Measurements from ENCODE around the gene MARS2.
"Not testable (repeated sequence)": the region's sequence is repeated elsewhere in the genome, so short reads cannot be mapped to it uniquely, and the experiment has no call there.

MARS2 gene

DNA sequence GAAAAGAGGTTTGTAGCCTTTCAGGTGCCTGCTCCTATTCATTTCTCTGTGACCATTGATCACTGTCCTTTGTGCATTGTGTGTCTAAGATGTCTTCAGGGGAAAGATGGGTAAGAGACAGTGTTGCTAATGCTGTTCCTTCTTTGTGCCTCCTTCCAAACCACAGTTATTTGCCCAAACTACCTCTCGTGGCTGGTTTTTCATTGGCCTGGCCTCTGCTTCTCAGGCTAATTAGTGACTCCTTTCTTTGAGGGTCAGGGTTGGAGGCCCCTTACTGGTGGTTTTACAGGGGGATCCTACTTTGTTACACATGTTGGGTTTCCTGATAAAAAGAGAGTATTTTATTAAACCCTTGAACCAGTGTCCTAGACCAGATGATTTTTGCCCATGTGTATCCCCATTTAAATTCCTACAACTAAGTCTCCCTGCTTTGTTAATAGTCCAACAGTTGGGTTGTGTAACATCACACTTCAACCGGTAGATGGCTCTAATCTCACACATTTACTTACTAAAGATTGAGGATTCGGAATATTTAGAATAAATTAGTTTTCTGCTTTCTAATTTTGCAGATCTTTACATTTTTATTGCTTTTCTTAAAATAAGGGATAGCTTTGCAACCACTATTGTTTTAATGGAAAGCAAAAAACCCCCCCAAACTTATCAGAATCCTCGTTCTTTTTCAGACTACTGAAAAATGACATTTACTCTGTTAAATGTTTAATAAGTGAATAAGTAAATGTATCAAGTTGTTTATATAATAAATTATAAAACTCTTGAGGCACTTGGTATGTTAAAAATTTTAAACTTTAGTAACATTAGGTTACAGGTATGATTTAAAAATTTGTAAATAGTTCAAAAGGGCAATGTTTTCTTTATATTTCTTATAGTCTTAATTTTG, 2.4 kb downstream of the MARS2 start:
- Histone ChIP-seq H3K9ac (ENCODE audit: low read length) (peak overlapping the region; percentile 62), H3K4me1 (ENCODE audit: low read length) (peaks cover 36% of the 10 kb centered on the region), H2AFZ (ENCODE audit: low read depth, low read length) (no peak overlapping the region), H3K4me3 (ENCODE audit: low read length) (peak overlapping the region; percentile 80), H3K79me2 (ENCODE audit: low read length) (peaks cover 63% of the 10 kb centered on the region), H3K27me3 (ENCODE audit: low read depth, low read length) (no peaks in the 10 kb centered on the region), H3K27ac (ENCODE audit: low read length) (no peak overlapping the region; the same call in 1 of the 2 replicates), H3K4me2 (ENCODE audit: low read length) (peak overlapping the region; percentile 97), H4K20me1 (ENCODE audit: insufficient read depth, low read length) (peaks cover 37% of the 10 kb centered on the region), H3K9me3 (ENCODE audit: insufficient read depth, low read length) (no peaks in the 10 kb centered on the region), H3K36me3 (replicated peaks; ENCODE audit: low read depth, low read length) (peaks cover 18% of the 10 kb centered on the region)
- no peak for TF ChIP-seq EZH2phosphoT487 (IDR thresholded peaks at IDR 0.05; ENCODE audit: low read depth)
- TF ChIP-seq, protein P1, sequence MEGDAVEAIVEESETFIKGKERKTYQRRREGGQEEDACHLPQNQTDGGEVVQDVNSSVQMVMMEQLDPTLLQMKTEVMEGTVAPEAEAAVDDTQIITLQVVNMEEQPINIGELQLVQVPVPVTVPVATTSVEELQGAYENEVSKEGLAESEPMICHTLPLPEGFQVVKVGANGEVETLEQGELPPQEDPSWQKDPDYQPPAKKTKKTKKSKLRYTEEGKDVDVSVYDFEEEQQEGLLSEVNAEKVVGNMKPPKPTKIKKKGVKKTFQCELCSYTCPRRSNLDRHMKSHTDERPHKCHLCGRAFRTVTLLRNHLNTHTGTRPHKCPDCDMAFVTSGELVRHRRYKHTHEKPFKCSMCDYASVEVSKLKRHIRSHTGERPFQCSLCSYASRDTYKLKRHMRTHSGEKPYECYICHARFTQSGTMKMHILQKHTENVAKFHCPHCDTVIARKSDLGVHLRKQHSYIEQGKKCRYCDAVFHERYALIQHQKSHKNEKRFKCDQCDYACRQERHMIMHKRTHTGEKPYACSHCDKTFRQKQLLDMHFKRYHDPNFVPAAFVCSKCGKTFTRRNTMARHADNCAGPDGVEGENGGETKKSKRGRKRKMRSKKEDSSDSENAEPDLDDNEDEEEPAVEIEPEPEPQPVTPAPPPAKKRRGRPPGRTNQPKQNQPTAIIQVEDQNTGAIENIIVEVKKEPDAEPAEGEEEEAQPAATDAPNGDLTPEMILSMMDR (IDR thresholded peaks at IDR 0.05; ENCODE audit: low read depth, low read length), result peak; percentile 84

DNA sequence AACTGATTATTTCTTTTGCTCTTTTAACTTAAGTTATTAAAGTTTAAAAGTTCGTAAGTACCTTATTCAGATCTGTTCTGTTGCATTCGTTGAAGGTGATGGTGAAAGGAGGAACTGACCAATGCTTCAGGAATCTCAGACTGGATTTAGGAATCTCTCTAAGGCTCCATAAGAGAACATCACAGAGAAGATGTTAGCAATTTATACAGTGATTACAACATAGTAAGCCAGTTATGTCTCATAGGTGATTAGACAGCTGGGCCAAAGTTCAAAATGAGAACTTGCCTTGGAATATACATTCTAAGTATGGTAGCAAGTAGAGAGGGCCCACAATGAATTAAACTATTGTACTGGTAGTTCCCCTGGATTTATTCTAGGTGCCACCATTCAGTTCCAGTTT, 3.2 kb downstream of the MARS2 start:
- H3K27me3 ChIP-seq (ENCODE audit: low read depth, low read length), result no peaks in the 10 kb centered on the region
- H3K36me3 ChIP-seq (replicated peaks; ENCODE audit: low read depth, low read length), result peaks cover 18% of the 10 kb centered on the region
- H4K20me1 ChIP-seq (ENCODE audit: insufficient read depth, low read length), result peaks cover 37% of the 10 kb centered on the region
- no peak for TF ChIP-seq EZH2phosphoT487 (IDR thresholded peaks at IDR 0.05; ENCODE audit: low read depth)
- no peak overlapping the region for H3K27ac ChIP-seq (ENCODE audit: low read length)
- H3K79me2 ChIP-seq (ENCODE audit: low read length), result peaks cover 69% of the 10 kb centered on the region
- H3K9ac ChIP-seq (ENCODE audit: low read length), result no peak overlapping the region
- H3K4me2 ChIP-seq (ENCODE audit: low read length), result peak overlapping the region; percentile 97; the same call in 1 of the 2 replicates
- no peaks in the 10 kb centered on the region for H3K9me3 ChIP-seq (ENCODE audit: insufficient read depth, low read length)
- no peak overlapping the region for H2AFZ ChIP-seq (ENCODE audit: low read depth, low read length)
- H3K4me3 ChIP-seq (ENCODE audit: low read length), result no peak overlapping the region
- H3K4me1 ChIP-seq (ENCODE audit: low read length), result peaks cover 41% of the 10 kb centered on the region

DNA sequence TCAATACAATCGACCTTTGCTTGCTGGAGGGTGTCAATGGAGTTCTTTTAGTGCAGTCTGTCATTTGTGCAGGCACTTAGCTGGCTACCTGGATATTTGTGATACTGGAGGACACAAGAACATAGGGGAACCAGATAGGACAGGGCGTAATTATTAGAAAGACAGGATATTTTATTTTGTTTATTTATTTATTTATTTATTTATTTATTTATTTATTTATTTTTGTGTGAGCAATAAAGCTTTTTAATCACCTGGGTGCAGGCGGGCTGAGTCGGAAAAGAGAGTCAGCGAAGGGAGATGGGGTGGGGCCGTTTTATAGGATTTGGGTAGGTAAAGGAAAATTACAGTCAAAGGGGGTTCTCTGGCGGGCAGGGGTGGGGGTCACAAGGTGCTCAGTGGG, 4.0 kb downstream of the MARS2 start:
- Histone ChIP-seq H3K4me1 (ENCODE audit: low read length) (peaks cover 39% of the 10 kb centered on the region), H4K20me1 (ENCODE audit: insufficient read depth, low read length) (peaks cover 37% of the 10 kb centered on the region), H3K79me2 (ENCODE audit: low read length) (peaks cover 73% of the 10 kb centered on the region), H3K36me3 (replicated peaks; ENCODE audit: low read depth, low read length) (peaks cover 18% of the 10 kb centered on the region)
- H3K27me3 ChIP-seq (ENCODE audit: low read depth, low read length); H3K4me2 ChIP-seq (ENCODE audit: low read length); H3K27ac ChIP-seq (ENCODE audit: low read length); H2AFZ ChIP-seq (ENCODE audit: low read depth, low read length); H3K4me3 ChIP-seq (ENCODE audit: low read length); H3K9ac ChIP-seq (ENCODE audit: low read length); H3K9me3 ChIP-seq (ENCODE audit: insufficient read depth, low read length): not testable (repeated sequence)

DNA sequence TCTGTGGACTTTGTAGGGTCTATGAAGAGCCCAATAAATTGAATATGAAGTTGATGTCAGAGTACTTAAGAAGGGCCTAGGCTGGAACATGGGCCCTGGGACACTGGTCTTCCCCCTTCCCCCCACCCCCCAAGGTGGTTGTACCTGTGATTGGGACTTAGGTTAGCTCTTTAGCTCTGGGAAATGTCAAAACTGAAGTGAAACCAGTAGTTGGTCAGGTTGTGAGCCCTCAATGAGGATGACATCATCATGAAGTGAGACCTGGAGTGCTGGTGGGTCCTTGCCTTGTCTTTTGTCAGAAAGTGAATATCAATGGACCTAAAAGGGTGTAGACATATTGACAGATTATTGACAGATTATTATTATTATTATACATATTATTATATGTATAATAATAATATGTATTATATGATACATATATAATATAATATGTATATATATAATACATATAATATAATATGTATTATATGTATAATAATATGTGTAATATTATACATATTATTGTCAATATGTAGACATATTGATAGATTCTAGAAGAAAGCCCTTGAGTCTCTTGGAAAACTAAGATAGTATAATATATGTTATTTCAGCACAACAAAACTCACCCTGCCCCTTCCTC, 5.4 kb downstream of the MARS2 start:
- H3K4me2 ChIP-seq (ENCODE audit: low read length), result peak overlapping the region; percentile 29
- H3K79me2 ChIP-seq (ENCODE audit: low read length), result peaks cover 73% of the 10 kb centered on the region
- H3K9me3 ChIP-seq (ENCODE audit: insufficient read depth, low read length), result no peaks in the 10 kb centered on the region
- H3K27me3 ChIP-seq (ENCODE audit: low read depth, low read length), result no peaks in the 10 kb centered on the region
- H3K4me3 ChIP-seq (ENCODE audit: low read length), result no peak overlapping the region
- H2AFZ ChIP-seq (ENCODE audit: low read depth, low read length), result no peak overlapping the region
- peaks cover 18% of the 10 kb centered on the region for H3K36me3 ChIP-seq (replicated peaks; ENCODE audit: low read depth, low read length)
- no peak overlapping the region for H3K9ac ChIP-seq (ENCODE audit: low read length)
- no peak overlapping the region for H3K27ac ChIP-seq (ENCODE audit: low read length)
- TF ChIP-seq, protein P1 (IDR thresholded peaks at IDR 0.05; ENCODE audit: low read depth, low read length), result no peak
- TF ChIP-seq EZH2phosphoT487 (IDR thresholded peaks at IDR 0.05; ENCODE audit: low read depth), result no peak
- H3K4me1 ChIP-seq (ENCODE audit: low read length), result peaks cover 38% of the 10 kb centered on the region
- peaks cover 37% of the 10 kb centered on the region for H4K20me1 ChIP-seq (ENCODE audit: insufficient read depth, low read length)

DNA sequence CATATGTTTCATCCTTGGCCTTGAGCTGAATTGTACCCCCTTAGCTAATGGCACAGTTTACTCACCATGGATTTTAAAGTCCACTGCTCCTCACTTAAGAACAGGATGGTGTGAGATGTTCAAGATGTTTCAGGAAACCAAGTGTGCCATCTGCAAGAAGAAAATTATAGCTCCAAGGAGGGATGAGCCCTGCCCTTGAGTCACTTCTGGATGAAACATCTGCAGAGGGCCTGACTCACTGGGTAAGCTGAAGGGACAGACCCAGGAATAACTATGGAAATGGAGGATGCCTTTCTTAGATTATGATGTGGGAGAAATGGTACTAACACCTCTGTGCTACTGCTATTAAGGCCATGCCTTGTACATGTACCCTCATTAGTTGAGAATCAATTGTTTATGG, 6.4 kb downstream of the MARS2 start:
- H3K4me1 ChIP-seq (ENCODE audit: low read length), result peaks cover 38% of the 10 kb centered on the region
- peaks cover 65% of the 10 kb centered on the region for H3K79me2 ChIP-seq (ENCODE audit: low read length)
- H3K27ac ChIP-seq (ENCODE audit: low read length), result no peak overlapping the region
- H3K27me3 ChIP-seq (ENCODE audit: low read depth, low read length), result no peaks in the 10 kb centered on the region
- no peaks in the 10 kb centered on the region for H3K9me3 ChIP-seq (ENCODE audit: insufficient read depth, low read length)
- peaks cover 18% of the 10 kb centered on the region for H3K36me3 ChIP-seq (replicated peaks; ENCODE audit: low read depth, low read length)
- no peak overlapping the region for H3K9ac ChIP-seq (ENCODE audit: low read length)
- no peak overlapping the region for H2AFZ ChIP-seq (ENCODE audit: low read depth, low read length)
- H3K4me3 ChIP-seq (ENCODE audit: low read length), result no peak overlapping the region
- no peak for TF ChIP-seq EZH2phosphoT487 (IDR thresholded peaks at IDR 0.05; ENCODE audit: low read depth)
- TF ChIP-seq, protein P1 (IDR thresholded peaks at IDR 0.05; ENCODE audit: low read depth, low read length), result no peak
- H3K4me2 ChIP-seq (ENCODE audit: low read length), result no peak overlapping the region
- H4K20me1 ChIP-seq (ENCODE audit: insufficient read depth, low read length), result peaks cover 36% of the 10 kb centered on the region
